Mucosa of rectum (tissue), 2 donors: ENCODE results near the gene USP16.
A peak's percentile ranks its signal among the peaks of the same experiment; 100 is the strongest.

Experiments used
- H3K27ac ChIP-seq, 2 donors: one replicate each; pipeline ENCODE4 v1.7.0; 2013; ENCODE audit warnings: inconsistent platforms in 2 of 2, low read depth in 2 of 2, low read length in 2 of 2
- H3K27me3 ChIP-seq, 2 donors: one replicate each; pipeline ENCODE4 v1.7.0; 2013; ENCODE audit warnings: low read length in 2 of 2; ENCODE audit not compliant: control insufficient read depth in 2 of 2, insufficient read depth in 2 of 2
- H3K36me3 ChIP-seq, 2 donors: one replicate each; pipeline ENCODE4 v1.7.0; 2013; ENCODE audit warnings: low read length in 2 of 2; ENCODE audit not compliant: control insufficient read depth in 2 of 2, insufficient read depth in 2 of 2
- H3K4me1 ChIP-seq, 2 donors: one replicate each; pipeline ENCODE4 v1.7.0; 2013; ENCODE audit warnings: low read length in 2 of 2, mild to moderate bottlenecking in 1 of 2; ENCODE audit not compliant: control insufficient read depth in 2 of 2, insufficient read depth in 2 of 2
- H3K4me3 ChIP-seq, 2 donors: one replicate each; pipeline ENCODE4 v1.7.0; 2013; ENCODE audit warnings: low read length in 2 of 2
- H3K9ac ChIP-seq, 2 donors: one replicate each; pipeline ENCODE4 v1.7.0; 2013; ENCODE audit warnings: low read length in 2 of 2, low read depth in 1 of 2, mild to moderate bottlenecking in 1 of 2
- H3K9me3 ChIP-seq, 2 donors: one replicate each; pipeline ENCODE4 v1.7.0; 2013; ENCODE audit warnings: low read length in 2 of 2; ENCODE audit not compliant: control insufficient read depth in 2 of 2
- donor health status: healthy.
- donor health status: Normal muscosa, but diverticular disease.

Gene USP16

GRCh38 chr21:29029524-29029923 is 5.1 kb downstream of the USP16 start:
- no peak overlapping the region for H3K9ac ChIP-seq
- no peaks in the 10 kb centered on the region for H3K27me3 ChIP-seq
- H3K4me1 ChIP-seq: peaks cover 4 to 10% of the 10 kb centered on the region in 2 donors
- H3K36me3 ChIP-seq: peaks cover 24 to 32% of the 10 kb centered on the region in 2 donors
- no peak overlapping the region for H3K4me3 ChIP-seq
- no peaks in the 10 kb centered on the region for H3K9me3 ChIP-seq
- H3K27ac ChIP-seq: no peak overlapping the region

DNA sequence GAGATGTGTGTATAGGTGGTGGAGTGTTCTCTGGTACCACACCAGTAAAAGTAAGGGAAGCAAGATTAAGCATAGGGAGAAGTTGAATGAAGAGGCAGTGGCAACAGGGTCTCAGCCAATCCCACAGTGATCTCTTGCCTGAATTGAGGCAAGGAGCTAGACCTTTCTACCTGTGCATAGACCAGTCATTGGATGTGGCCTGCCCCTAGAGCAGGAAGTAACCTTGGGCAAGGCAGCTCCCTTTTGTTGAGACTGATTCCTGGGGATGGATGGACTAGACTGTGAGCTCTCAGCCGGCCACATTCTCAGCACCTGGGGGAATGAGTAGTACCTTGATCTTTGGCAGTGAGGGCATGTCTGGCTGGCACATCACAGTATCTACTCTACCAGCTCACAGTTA is 6.4 kb downstream of the USP16 start:
- no peaks in the 10 kb centered on the region for H3K27me3 ChIP-seq
- H3K9me3 ChIP-seq: no peaks in the 10 kb centered on the region
- no peak overlapping the region for H3K4me3 ChIP-seq
- H3K9ac ChIP-seq: no peak overlapping the region
- H3K36me3 ChIP-seq: peaks cover 27 to 37% of the 10 kb centered on the region in 2 donors
- H3K4me1 ChIP-seq: peaks cover under 1 to 5% of the 10 kb centered on the region in 2 donors
- H3K27ac ChIP-seq: no peak overlapping the region

GRCh38 chr21:29033301-29033700 is 8.8 kb downstream of the USP16 start:
- Histone ChIP-seq H3K9ac (no peak overlapping the region), H3K4me1 (peaks cover 0 to 4% of the 10 kb centered on the region in 2 donors), H3K27ac (no peak overlapping the region), H3K27me3 (no peaks in the 10 kb centered on the region), H3K4me3 (no peak overlapping the region), H3K36me3 (peaks cover 47 to 56% of the 10 kb centered on the region in 2 donors), H3K9me3 (no peaks in the 10 kb centered on the region)

- H3K9ac ChIP-seq: no peak overlapping the region
- no peaks in the 10 kb centered on the region for H3K9me3 ChIP-seq
- peaks cover 52 to 62% of the 10 kb centered on the region in 2 donors for H3K36me3 ChIP-seq
- no peaks in the 10 kb centered on the region for H3K27me3 ChIP-seq
- H3K4me1 ChIP-seq: peaks cover 0 to 4% of the 10 kb centered on the region in 2 donors
- no peak overlapping the region for H3K27ac ChIP-seq
- H3K4me3 ChIP-seq: no peak overlapping the region
These were observed 9.4 kb downstream of the USP16 start for GRCh38 chr21:29033871-29034270.

- Histone ChIP-seq H3K27ac (peak overlapping the region; percentile 33 to 49), H3K27me3 (no peaks in the 10 kb centered on the region), H3K4me3 (no peak overlapping the region), H3K9ac (no peak overlapping the region), H3K9me3 (no peaks in the 10 kb centered on the region), H3K4me1 (peaks cover 0 to 4% of the 10 kb centered on the region in 2 donors), H3K36me3 (peaks cover 54 to 64% of the 10 kb centered on the region in 2 donors)
These were observed 10.2 kb downstream of the USP16 start for GRCh38 chr21:29034678-29035077.

GRCh38 chr21:29052224-29052623 is 27.8 kb downstream of the USP16 start:
- Histone ChIP-seq H3K4me1 (peaks cover 0 to 4% of the 10 kb centered on the region in 2 donors), H3K9ac (no peak overlapping the region), H3K4me3 (no peak overlapping the region), H3K27me3 (no peaks in the 10 kb centered on the region), H3K36me3 (peaks cover 67 to 76% of the 10 kb centered on the region in 2 donors), H3K27ac (no peak overlapping the region), H3K9me3 (no peaks in the 10 kb centered on the region)

GRCh38 chr21:29053011-29053553 is 28.6 kb downstream of the USP16 start:
- Histone ChIP-seq H3K4me1 (peaks cover 0 to 4% of the 10 kb centered on the region in 2 donors), H3K27ac (no peak overlapping the region)

GRCh38 chr21:29053656-29054055 is 29.2 kb downstream of the USP16 start:
- Histone ChIP-seq H3K27me3 (no peaks in the 10 kb centered on the region), H3K27ac (no peak overlapping the region), H3K36me3 (peaks cover 60 to 73% of the 10 kb centered on the region in 2 donors), H3K9ac (no peak overlapping the region), H3K4me1 (peaks cover 0 to 4% of the 10 kb centered on the region in 2 donors), H3K9me3 (no peaks in the 10 kb centered on the region), H3K4me3 (no peak overlapping the region)

More at GRCh38 chr21:29053011-29053553, 28.6 kb downstream of the USP16 start:
- Histone ChIP-seq H3K4me3 (no peak overlapping the region), H3K9ac (no peak overlapping the region), H3K9me3 (no peaks in the 10 kb centered on the region), H3K36me3 (peaks cover 64 to 75% of the 10 kb centered on the region in 2 donors), H3K27me3 (no peaks in the 10 kb centered on the region)

DNA sequence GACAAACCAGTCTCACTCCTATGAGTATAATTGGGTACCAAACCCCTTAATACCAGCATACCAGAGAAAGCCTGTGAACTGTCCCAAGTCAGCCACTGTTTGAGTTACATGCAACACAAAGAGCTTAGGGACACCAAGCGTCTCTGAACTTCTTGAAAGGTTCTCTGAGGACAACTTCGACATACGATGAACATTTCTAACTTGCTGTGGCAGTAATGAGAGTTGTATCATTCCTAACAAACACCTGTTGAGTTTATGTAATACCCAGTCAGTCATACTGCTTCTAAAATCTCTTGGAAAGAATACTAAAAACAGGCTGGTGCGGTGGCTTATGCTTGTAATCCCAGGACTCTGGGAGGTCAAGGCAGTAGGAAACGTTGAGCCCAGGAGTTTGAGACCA is 30.6 kb downstream of the USP16 start:
- Histone ChIP-seq H3K36me3 (peaks cover 57 to 72% of the 10 kb centered on the region in 2 donors), H3K27me3 (no peaks in the 10 kb centered on the region)

DNA sequence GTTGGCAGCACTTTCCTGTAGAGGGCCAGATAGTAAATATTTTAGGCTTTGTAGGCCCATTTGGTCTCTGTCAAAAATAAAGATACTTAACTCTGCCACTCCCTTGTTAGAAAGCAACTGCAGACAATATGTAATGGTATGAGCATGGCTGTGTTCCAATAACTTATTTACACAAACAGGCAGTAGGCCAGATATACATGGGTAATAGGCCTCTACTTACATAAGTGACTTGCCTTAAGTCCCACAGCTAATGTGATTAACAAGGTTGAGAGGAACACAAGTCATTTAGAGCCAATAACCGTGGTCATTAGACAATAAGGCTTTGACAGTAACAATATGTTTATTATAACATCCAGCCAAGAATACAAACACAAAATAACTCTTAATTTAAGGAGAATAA is 31.5 kb downstream of the USP16 start:
- Histone ChIP-seq H3K36me3 (peaks cover 56 to 72% of the 10 kb centered on the region in 2 donors), H3K9me3 (no peaks in the 10 kb centered on the region), H3K4me3 (no peak overlapping the region), H3K9ac (no peak overlapping the region), H3K27me3 (no peaks in the 10 kb centered on the region), H3K4me1 (peaks cover 0 to 4% of the 10 kb centered on the region in 2 donors), H3K27ac (no peak overlapping the region)

More for the DNA sequence above, 30.6 kb downstream of the USP16 start:
- Histone ChIP-seq H3K9me3 (no peaks in the 10 kb centered on the region), H3K4me3 (no peak overlapping the region), H3K27ac (no peak overlapping the region), H3K4me1 (peaks cover 0 to 4% of the 10 kb centered on the region in 2 donors), H3K9ac (no peak overlapping the region)
